ENCODE results near the gene SFMBT2. TPM values are rescaled to one million over a fixed set of nuclear protein-coding genes. Genes with fewer than 3 reads are reported as not detected.
A peak's percentile ranks its signal among the peaks of the same experiment; 100 is the strongest.

Gene SFMBT2
- total RNA-seq, 2 donors from 2014 or later: 28.2 to 42.1 TPM

DNA sequence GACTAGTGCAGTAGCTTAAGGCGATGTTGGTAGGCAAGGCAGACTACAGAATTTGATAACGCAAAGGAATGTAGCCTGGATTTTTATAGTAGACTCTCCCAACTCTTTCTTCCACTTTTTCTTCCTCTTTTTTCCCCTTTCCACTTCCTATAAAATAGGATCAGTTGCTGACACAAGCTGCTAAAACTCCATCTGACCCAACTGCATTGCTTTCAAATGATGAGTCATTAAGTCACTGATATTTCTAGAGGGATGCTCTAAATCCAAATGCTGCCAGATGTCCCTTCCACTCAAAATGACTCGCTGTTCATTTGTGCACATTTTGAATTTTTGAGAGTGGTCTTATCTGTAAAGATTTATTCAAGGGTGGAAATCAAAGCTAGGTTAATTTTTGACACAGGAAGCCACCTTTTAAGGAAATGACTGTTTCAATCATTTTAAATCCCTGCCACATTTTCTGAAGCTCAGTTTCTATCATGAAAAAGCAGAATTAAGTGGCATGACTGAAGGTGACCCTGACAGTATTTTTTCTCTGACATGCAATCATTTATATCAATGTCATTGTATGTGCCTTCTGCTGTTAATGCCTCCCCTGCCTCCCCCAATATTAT is 25.8 kb upstream of the SFMBT2 start:
- no peaks in the 10 kb centered on the region for H3K9me3 Mint-ChIP-seq
- no peak overlapping the region for H3K4me3 Mint-ChIP-seq
- ATAC-seq (replicated peaks in 1 of 2) (no peak), DNase-seq (no peak)
- H3K36me3 Mint-ChIP-seq (ENCODE audit: insufficient read depth in 2 of 2): no peaks in the 10 kb centered on the region
- H3K27ac Mint-ChIP-seq: no peak overlapping the region
- no peaks in the 10 kb centered on the region for H3K27me3 Mint-ChIP-seq (ENCODE audit: low read depth)
- peaks cover 5% of the 10 kb centered on the region for H3K4me1 Mint-ChIP-seq (ENCODE audit: low read depth)

- no peak overlapping the region for H3K27ac Mint-ChIP-seq
- no peaks in the 10 kb centered on the region for H3K9me3 Mint-ChIP-seq
- peaks cover 5% of the 10 kb centered on the region for H3K4me1 Mint-ChIP-seq (ENCODE audit: low read depth)
- no peaks in the 10 kb centered on the region for H3K36me3 Mint-ChIP-seq (ENCODE audit: insufficient read depth in 2 of 2)
- no peak overlapping the region for H3K4me3 Mint-ChIP-seq
- no peaks in the 10 kb centered on the region for H3K27me3 Mint-ChIP-seq (ENCODE audit: low read depth)
- DNase-seq: no peak
- no peak for ATAC-seq (replicated peaks in 1 of 2)
Observed at GRCh38 chr10:7435674-7436073, 24.8 kb upstream of the SFMBT2 start.

DNA sequence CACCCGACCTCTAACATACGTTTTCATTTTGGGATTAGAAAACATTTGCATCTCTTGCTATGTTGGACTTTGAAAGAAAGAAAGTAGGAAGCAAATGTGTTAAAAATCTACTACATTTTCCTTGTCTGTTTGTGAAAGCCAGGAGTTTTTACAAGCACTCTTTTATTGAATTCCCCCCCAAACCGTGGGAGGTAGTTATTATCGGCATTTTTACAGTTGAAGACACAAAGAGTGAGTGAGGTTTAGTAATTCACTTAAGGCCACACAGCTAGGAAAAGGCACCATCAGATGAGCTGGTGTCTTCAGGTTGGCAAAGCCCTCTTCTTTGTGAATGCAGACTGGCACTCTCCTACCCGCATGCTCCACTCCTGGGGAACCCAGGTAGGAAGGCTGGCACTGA is 23.5 kb upstream of the SFMBT2 start:
- Mint-ChIP-seq H3K4me1 (ENCODE audit: low read depth) (peaks cover 5% of the 10 kb centered on the region), H3K4me3 (no peak overlapping the region), H3K9me3 (no peaks in the 10 kb centered on the region), H3K27me3 (ENCODE audit: low read depth) (no peaks in the 10 kb centered on the region), H3K27ac (no peak overlapping the region), H3K36me3 (ENCODE audit: insufficient read depth in 2 of 2) (no peaks in the 10 kb centered on the region)
- ATAC-seq (replicated peaks in 1 of 2) (no peak), DNase-seq (no peak)

GRCh38 chr10:7433861-7434260 is 23.0 kb upstream of the SFMBT2 start:
- Mint-ChIP-seq H3K36me3 (ENCODE audit: insufficient read depth in 2 of 2) (no peaks in the 10 kb centered on the region), H3K4me3 (no peak overlapping the region), H3K9me3 (no peaks in the 10 kb centered on the region), H3K4me1 (ENCODE audit: low read depth) (peaks cover 5% of the 10 kb centered on the region), H3K27ac (no peak overlapping the region), H3K27me3 (ENCODE audit: low read depth) (no peaks in the 10 kb centered on the region)
- DNase-seq (no peak), ATAC-seq (replicated peaks in 1 of 2) (no peak)

DNA sequence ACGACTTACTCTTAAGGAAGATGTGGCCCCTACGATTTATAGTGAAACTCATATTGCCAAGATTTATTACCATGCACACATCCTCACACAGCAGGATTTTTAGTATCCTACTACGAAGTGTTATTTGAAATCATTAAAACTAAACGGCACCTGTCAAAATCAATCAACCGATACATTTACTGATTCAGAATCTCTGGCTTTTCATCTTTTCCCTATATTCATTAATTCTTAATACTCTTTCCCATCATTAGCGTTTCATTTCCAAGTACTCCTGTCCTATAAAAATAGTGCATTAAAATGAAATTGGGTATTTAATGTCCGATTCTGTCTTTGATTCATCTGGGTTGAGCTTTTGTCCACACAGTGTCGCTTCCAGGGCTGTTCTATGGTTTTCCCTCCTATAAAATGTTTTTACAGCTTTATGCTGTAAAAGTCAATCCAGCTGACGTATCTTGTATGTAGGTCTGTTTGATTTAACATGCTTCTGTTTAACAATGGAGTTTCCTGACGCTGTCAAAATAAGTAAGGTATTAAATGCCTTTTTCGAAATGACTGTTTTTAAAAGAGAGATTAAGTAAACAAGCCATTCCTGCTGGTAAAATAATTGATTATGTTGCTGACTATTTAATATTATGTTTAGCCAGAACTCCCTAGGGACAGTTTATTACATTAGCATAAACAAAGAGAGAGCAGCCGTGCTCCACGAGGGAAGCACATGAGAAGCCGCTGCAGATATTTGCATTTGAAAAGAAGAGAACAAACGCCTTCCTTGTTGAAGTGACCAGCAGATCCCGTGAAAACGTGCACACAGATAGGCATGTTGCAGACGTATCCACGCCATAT is 22.3 kb upstream of the SFMBT2 start:
- Mint-ChIP-seq H3K4me3 (no peak overlapping the region), H3K27ac (no peak overlapping the region), H3K9me3 (no peaks in the 10 kb centered on the region), H3K4me1 (ENCODE audit: low read depth) (peaks cover 5% of the 10 kb centered on the region), H3K36me3 (ENCODE audit: insufficient read depth in 2 of 2) (no peaks in the 10 kb centered on the region), H3K27me3 (ENCODE audit: low read depth) (no peaks in the 10 kb centered on the region)
- ATAC-seq (replicated peaks in 1 of 2) (no peak), DNase-seq (no peak)

- no peak overlapping the region for H3K4me3 Mint-ChIP-seq
- no peaks in the 10 kb centered on the region for H3K36me3 Mint-ChIP-seq (ENCODE audit: insufficient read depth in 2 of 2)
- no peak for DNase-seq
- H3K4me1 Mint-ChIP-seq (ENCODE audit: low read depth): peaks cover 22% of the 10 kb centered on the region
- no peak for ATAC-seq (replicated peaks in 1 of 2)
- H3K9me3 Mint-ChIP-seq: no peaks in the 10 kb centered on the region
- peaks cover 5% of the 10 kb centered on the region for H3K27me3 Mint-ChIP-seq (ENCODE audit: low read depth)
- no peak overlapping the region for H3K27ac Mint-ChIP-seq
Observed at GRCh38 chr10:7428673-7429350, 18.0 kb upstream of the SFMBT2 start.

GRCh38 chr10:7426349-7426748 is 15.5 kb upstream of the SFMBT2 start:
- Mint-ChIP-seq H3K36me3 (ENCODE audit: insufficient read depth in 2 of 2) (no peaks in the 10 kb centered on the region), H3K9me3 (no peaks in the 10 kb centered on the region), H3K4me1 (ENCODE audit: low read depth) (peaks cover 22% of the 10 kb centered on the region), H3K27me3 (ENCODE audit: low read depth) (peaks cover 5% of the 10 kb centered on the region), H3K27ac (no peak overlapping the region), H3K4me3 (no peak overlapping the region)
- DNase-seq: no peak
- no peak for ATAC-seq (replicated peaks in 1 of 2)

DNA sequence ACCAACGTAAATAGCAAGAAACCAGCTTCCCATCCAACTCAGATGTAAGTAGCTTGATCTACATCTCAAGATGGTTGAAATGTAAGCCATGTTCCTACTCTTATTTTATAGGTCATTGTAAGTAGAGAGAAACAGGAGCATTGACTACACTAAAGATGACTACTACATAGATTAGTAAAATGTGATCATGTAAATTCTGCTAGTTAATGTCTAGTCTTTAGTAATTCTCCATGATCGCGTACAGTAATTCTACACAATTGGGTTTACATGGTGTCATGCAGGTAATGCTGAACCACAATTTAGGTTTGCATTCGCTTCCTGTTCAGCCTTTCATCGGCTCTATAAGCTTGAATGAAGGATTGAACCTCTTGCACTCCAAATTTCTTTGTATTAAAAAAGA is 14.9 kb upstream of the SFMBT2 start:
- peaks cover 5% of the 10 kb centered on the region for H3K27me3 Mint-ChIP-seq (ENCODE audit: low read depth)
- H3K36me3 Mint-ChIP-seq (ENCODE audit: insufficient read depth in 2 of 2): no peaks in the 10 kb centered on the region
- H3K4me3 Mint-ChIP-seq: no peak overlapping the region
- ATAC-seq (replicated peaks in 1 of 2) (peak in 1 of 2 donors; percentile 36), DNase-seq (no peak)
- peaks cover 22% of the 10 kb centered on the region for H3K4me1 Mint-ChIP-seq (ENCODE audit: low read depth)
- H3K9me3 Mint-ChIP-seq: no peaks in the 10 kb centered on the region
- H3K27ac Mint-ChIP-seq: no peak overlapping the region

DNA sequence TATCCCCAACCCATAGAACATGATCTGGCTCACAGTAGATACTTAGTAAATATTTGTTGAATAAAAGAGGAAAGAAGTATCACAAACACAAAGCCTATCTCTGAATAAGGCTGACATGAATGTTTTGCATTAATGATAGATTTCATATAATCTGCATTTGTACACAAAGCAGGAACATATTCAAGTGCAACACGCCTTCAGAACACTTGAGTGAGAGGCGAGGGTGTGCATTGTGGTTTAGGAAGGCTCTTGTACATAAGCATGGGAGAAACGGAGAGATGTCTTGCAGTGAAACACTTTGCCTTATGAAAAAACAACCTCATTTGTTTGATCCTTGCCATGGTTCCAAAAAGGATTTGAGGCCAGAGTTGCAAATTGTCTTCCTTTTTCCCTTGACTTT is 14.1 kb upstream of the SFMBT2 start:
- no peak overlapping the region for H3K27ac Mint-ChIP-seq
- H3K27me3 Mint-ChIP-seq (ENCODE audit: low read depth): peaks cover 5% of the 10 kb centered on the region
- peaks cover 22% of the 10 kb centered on the region for H3K4me1 Mint-ChIP-seq (ENCODE audit: low read depth)
- ATAC-seq (replicated peaks in 1 of 2) (no peak), DNase-seq (no peak)
- no peaks in the 10 kb centered on the region for H3K9me3 Mint-ChIP-seq
- H3K36me3 Mint-ChIP-seq (ENCODE audit: insufficient read depth in 2 of 2): no peaks in the 10 kb centered on the region
- peak overlapping the region in 1 of 2 donors; percentile 6 for H3K4me3 Mint-ChIP-seq

GRCh38 chr10:7424315-7424714 is 13.5 kb upstream of the SFMBT2 start:
- peaks cover 22% of the 10 kb centered on the region for H3K4me1 Mint-ChIP-seq (ENCODE audit: low read depth)
- peak; percentile 61 to 80 for ATAC-seq (replicated peaks in 1 of 2)

DNA sequence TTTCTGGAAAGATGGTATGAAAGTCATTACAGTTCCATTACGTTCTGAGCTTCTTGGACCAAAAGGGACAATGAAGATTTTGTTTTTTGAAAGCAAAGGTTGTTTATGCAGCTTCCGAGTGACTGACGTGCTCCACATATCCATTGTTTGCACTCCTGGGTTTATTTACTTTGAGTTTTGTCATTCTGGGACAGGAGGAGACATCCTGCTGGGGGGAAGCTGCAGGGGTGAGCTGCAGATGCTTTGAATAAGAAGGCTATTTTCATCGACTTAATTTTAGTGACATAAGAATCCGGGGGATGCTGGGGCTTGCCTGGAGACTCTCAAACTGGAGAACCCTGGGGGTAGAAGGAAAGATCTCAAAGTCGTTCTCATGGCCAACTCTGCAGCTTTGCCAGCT is 12.7 kb upstream of the SFMBT2 start:
- Mint-ChIP-seq H3K4me1 (ENCODE audit: low read depth) (peaks cover 22% of the 10 kb centered on the region), H3K9me3 (no peaks in the 10 kb centered on the region), H3K4me3 (no peak overlapping the region), H3K36me3 (ENCODE audit: insufficient read depth in 2 of 2) (no peaks in the 10 kb centered on the region), H3K27me3 (ENCODE audit: low read depth) (peaks cover 5% of the 10 kb centered on the region), H3K27ac (no peak overlapping the region)
- DNase-seq: no peak
- no peak for ATAC-seq (replicated peaks in 1 of 2)

More at GRCh38 chr10:7424315-7424714, 13.5 kb upstream of the SFMBT2 start:
- Mint-ChIP-seq H3K27me3 (ENCODE audit: low read depth) (peaks cover 5% of the 10 kb centered on the region), H3K4me3 (no peak overlapping the region), H3K36me3 (ENCODE audit: insufficient read depth in 2 of 2) (no peaks in the 10 kb centered on the region), H3K27ac (no peak overlapping the region), H3K9me3 (no peaks in the 10 kb centered on the region)
- peak; percentile 28 to 29 for DNase-seq

DNA sequence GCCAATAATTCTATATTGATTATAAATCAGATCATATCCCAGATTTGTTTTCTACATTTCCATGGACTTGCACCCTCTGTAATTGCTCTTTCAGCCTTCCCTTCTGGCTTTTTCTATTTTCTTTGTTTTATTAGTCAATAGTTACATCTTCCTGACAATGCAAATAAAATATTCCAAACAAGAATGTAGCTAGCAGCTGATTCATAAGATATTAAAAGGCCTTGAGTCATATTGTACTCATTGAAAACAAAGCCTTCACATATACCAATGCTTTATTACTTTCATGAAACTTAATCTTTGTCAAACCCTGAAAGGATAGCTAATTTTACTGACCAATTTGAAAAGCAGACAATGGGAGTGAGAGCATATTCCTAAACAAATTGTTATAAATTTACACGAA is 10.7 kb upstream of the SFMBT2 start:
- Mint-ChIP-seq H3K4me1 (ENCODE audit: low read depth) (peaks cover 40% of the 10 kb centered on the region), H3K4me3 (no peak overlapping the region), H3K9me3 (no peaks in the 10 kb centered on the region), H3K27ac (no peak overlapping the region), H3K36me3 (ENCODE audit: insufficient read depth in 2 of 2) (no peaks in the 10 kb centered on the region), H3K27me3 (ENCODE audit: low read depth) (peaks cover 5% of the 10 kb centered on the region)
- DNase-seq (no peak), ATAC-seq (replicated peaks in 1 of 2) (no peak)

- Mint-ChIP-seq H3K4me1 (ENCODE audit: low read depth) (peaks cover 28% of the 10 kb centered on the region), H3K36me3 (ENCODE audit: insufficient read depth in 2 of 2) (no peaks in the 10 kb centered on the region), H3K27me3 (ENCODE audit: low read depth) (peaks cover 5% of the 10 kb centered on the region), H3K27ac (no peak overlapping the region), H3K4me3 (no peak overlapping the region), H3K9me3 (no peaks in the 10 kb centered on the region)
- ATAC-seq (replicated peaks in 1 of 2) (no peak), DNase-seq (no peak)
Observed at GRCh38 chr10:7419998-7420397, 9.2 kb upstream of the SFMBT2 start.

All from activated T-cell treated with anti-CD3 and anti-CD28 coated beads, Interleukin-2, amount 50 U/mL, for 72 hours (primary cell).